Left ventricle myocardium superior (tissue), 1 donor: ENCODE data around the gene GALT. TPM values are rescaled to one million over a fixed set of nuclear protein-coding genes. Genes with fewer than 3 reads are reported as not detected.

Source experiments
- ATAC-seq: fragments of 200-7000 bp; cut with Tn5 transposase; one replicate; pipeline ENCODE4 v1.9.1; 2020; ENCODE audit warnings: mild to moderate bottlenecking, moderate library complexity
- DNase-seq: peaks from one replicate; pipeline ENCODE4 v3.0.0-alpha.2; 2020
- intact Hi-C: fragments of 100-400 bp; cut with micrococcal nuclease; formaldehyde crosslinking; loops from one replicate; pipeline ENCODE4 v1.11.0; 2022
- long read RNA-seq: library from polyadenylated mRNA; unstranded; transcript quantifications from one replicate; pipeline ENCODE4 v2.0.0, GENCODE V29; 2021
- total RNA-seq: library from RNA; stranded (reverse); fragmentation: NEBNext Ultra II Directional; extraction: Animal tissue kit (Norgen Biotek cat#: 25700); gene quantifications from one replicate; pipeline ENCODE4 v1.2.1, GENCODE V29; 2021
- donor health status: DM: no; HTN: yes; CAD: no; lungs with severe emphysema.

Gene GALT
- 61.2 TPM for total RNA-seq
- long read RNA-seq, transcript GALT-201 (11 exons, 1,768 nt), result major isoform, 15 of 77 reads
- long read RNA-seq, partial matches to known transcripts, result 36 of 77 reads
- long read RNA-seq, other reads (novel, unspliced or antisense), result 23 of 77 reads

GRCh38 chr9:34646211-34647083 is at the start of gene GALT:
Gene GALT, plus strand, starts transcription at chr9:34646675. Its CDS starts 30 bp downstream, at chr9:34646705.
- ATAC-seq (peak; percentile 86), DNase-seq (peak; percentile 97)
- intact Hi-C loops, result no loop called here

- ATAC-seq (no peak), DNase-seq (no peak)
- intact Hi-C loops, result no loop called here
Observed at GRCh38 chr9:34599546-34599945, 46.9 kb upstream of the GALT start.

GRCh38 chr9:34600908-34601307 is 45.6 kb upstream of the GALT start:
- DNase-seq (no peak), ATAC-seq (no peak)
- intact Hi-C loops, result loop anchor here (10.0 kb wide), 1 partner anchor 266 kb away; no protein-coding TSS in a partner anchor

- intact Hi-C loops, result loop anchor here (10.0 kb wide), 1 partner anchor 267 kb away; no protein-coding TSS in a partner anchor
- DNase-seq (no peak), ATAC-seq (no peak)
Observed at GRCh38 chr9:34601937-34602573, 44.4 kb upstream of the GALT start.

GRCh38 chr9:34603610-34604231 is 42.8 kb upstream of the GALT start:
- intact Hi-C loops, result loop anchor here (10.0 kb wide), 1 partner anchor 269 kb away; no protein-coding TSS in a partner anchor
- peak; percentile 91 for ATAC-seq
- DNase-seq, result peak; percentile 90

- ATAC-seq (no peak), DNase-seq (no peak)
- intact Hi-C loops, result loop anchor here (10.0 kb wide), 1 partner anchor 271 kb away; no protein-coding TSS in a partner anchor
Observed at GRCh38 chr9:34606190-34606589, 40.3 kb upstream of the GALT start.

GRCh38 chr9:34606905-34607304 is 39.6 kb upstream of the GALT start:
- DNase-seq, result no peak
- no peak for ATAC-seq
- intact Hi-C loops, result loop anchor here (10.0 kb wide), 1 partner anchor 272 kb away; no protein-coding TSS in a partner anchor

- intact Hi-C loops, result loop anchor here (10.0 kb wide), 1 partner anchor 273 kb away; no protein-coding TSS in a partner anchor
- ATAC-seq, result no peak
- no peak for DNase-seq
Observed at GRCh38 chr9:34607331-34607730, 39.1 kb upstream of the GALT start.

- peak; percentile 34 for ATAC-seq
- intact Hi-C loops, result no loop called here
- peak; percentile 54 for DNase-seq
Observed at GRCh38 chr9:34610434-34611206, 35.9 kb upstream of the GALT start.

- ATAC-seq (peak; percentile 34), DNase-seq (no peak)
- intact Hi-C loops, result no loop called here
Observed at GRCh38 chr9:34611251-34611810, 35.1 kb upstream of the GALT start.

- ATAC-seq (peak; percentile 95), DNase-seq (peak; percentile 93)
- intact Hi-C loops, result no loop called here
Observed at GRCh38 chr9:34611811-34612787, 34.4 kb upstream of the GALT start, which contains the start of gene RPP25L. Gene RPP25L, minus strand, starts transcription at chr9:34612097. Its CDS starts 801 bp downstream, at chr9:34611296.

- intact Hi-C loops, result no loop called here
- DNase-seq (peak; percentile 74), ATAC-seq (peak; percentile 71)
Observed at GRCh38 chr9:34612788-34613390, 33.6 kb upstream of the GALT start.

- ATAC-seq (no peak), DNase-seq (no peak)
- intact Hi-C loops, result no loop called here
Observed at GRCh38 chr9:34615132-34615531, 31.3 kb upstream of the GALT start.

GRCh38 chr9:34620061-34620994 is 26.1 kb upstream of the GALT start, which contains the start of gene DCTN3:
Gene DCTN3, minus strand, starts transcription at chr9:34620495. Its CDS starts 31 bp downstream, at chr9:34620464.
- DNase-seq (peak; percentile 93), ATAC-seq (peak; percentile 99)
- intact Hi-C loops, result no loop called here

- intact Hi-C loops, result no loop called here
- ATAC-seq (no peak), DNase-seq (no peak)
Observed at GRCh38 chr9:34623374-34624235, 22.9 kb upstream of the GALT start.
